Progenitor cell of endocrine pancreas (in vitro differentiated cells): ENCODE measurements around the gene ARL4C. TPM values are rescaled to one million over a fixed set of nuclear protein-coding genes. Genes with fewer than 3 reads are reported as not detected.

Experiments
- DNase-seq: peaks from one replicate; pipeline ENCODE4 v3.0.0; 2021; ENCODE audit warnings: low spot score; ENCODE audit not compliant: unreplicated experiment
- H3K27ac Mint-ChIP-seq: 2 replicates; pipeline ENCODE4 v1.8.0; 2021; ENCODE audit warnings: mild to moderate bottlenecking, moderate library complexity, mixed read lengths
- H3K27me3 Mint-ChIP-seq: 2 replicates; pipeline ENCODE4 v1.8.0; 2021; ENCODE audit warnings: mixed read lengths
- H3K36me3 Mint-ChIP-seq: 2 replicates; pipeline ENCODE4 v1.8.0; 2022; ENCODE audit warnings: mixed read lengths; ENCODE audit not compliant: insufficient read depth
- H3K4me1 Mint-ChIP-seq: 2 replicates; pipeline ENCODE4 v1.8.0; 2021; ENCODE audit warnings: low read depth, mixed read lengths
- H3K4me3 Mint-ChIP-seq: 2 replicates; pipeline ENCODE4 v1.8.0; 2021; ENCODE audit warnings: low read depth, mild to moderate bottlenecking, moderate library complexity, mixed read lengths
- H3K9me3 Mint-ChIP-seq: 2 replicates; pipeline ENCODE4 v1.8.0; 2021; ENCODE audit warnings: low read depth, mixed read lengths
- CTCF ChIP-seq: fragments of 200-600 bp; sonication (generic); IDR thresholded peaks from one replicate; pipeline ENCODE4 v1.5.0; 2021; ENCODE audit warnings: antibody characterized with exemption, mild to moderate bottlenecking; ENCODE audit not compliant: unreplicated experiment
- long read RNA-seq: library from polyadenylated mRNA; unstranded; transcript quantifications from one replicate; pipeline ENCODE4 v2.0.0, GENCODE V29; 2020
- total RNA-seq: library from RNA; stranded (reverse); gene quantifications from 2 replicates; pipeline ENCODE4 v1.2.1, GENCODE V29; 2021

Gene ARL4C
- total RNA-seq: 39.9 and 41.8 TPM in 2 replicates
- long read RNA-seq, full-length matches to known transcripts: 18 of 18 reads
- long read RNA-seq, partial matches to known transcripts: 0 of 18 reads
- long read RNA-seq, other reads (novel, unspliced or antisense): 0 of 18 reads

- Mint-ChIP-seq H3K27ac (peak within 1 kb of the TSS; percentile 96), H3K4me3 (peak within 1 kb of the TSS; percentile 96), H3K9me3 (no peaks in the 10 kb centered on the region), H3K4me1 (peaks cover 15% of the 10 kb centered on the region), H3K36me3 (peaks cover 5% of the 10 kb centered on the region), H3K27me3 (peaks cover 13% of the 10 kb centered on the region)
- peak; percentile 67 for DNase-seq
- TF ChIP-seq CTCF: no peak
Measured at GRCh38 chr2:234496835-234497593, at the start of gene ARL4C. TSS of gene ARL4C (minus strand) at chr2:234497081. CDS start at chr2:234496586, 495 bp downstream.

GRCh38 chr2:234544659-234545611 is 48.1 kb upstream of the ARL4C start:
- H3K27ac Mint-ChIP-seq: no peak overlapping the region
- DNase-seq: peak; percentile 71
- TF ChIP-seq CTCF: peak; percentile 93
- peaks cover 7% of the 10 kb centered on the region for H3K4me1 Mint-ChIP-seq
- no peaks in the 10 kb centered on the region for H3K36me3 Mint-ChIP-seq
- no peaks in the 10 kb centered on the region for H3K9me3 Mint-ChIP-seq
- H3K27me3 Mint-ChIP-seq: peaks cover 28% of the 10 kb centered on the region
- H3K4me3 Mint-ChIP-seq: no peak overlapping the region

- no peak overlapping the region for H3K27ac Mint-ChIP-seq
- H3K4me3 Mint-ChIP-seq: no peak overlapping the region
- TF ChIP-seq CTCF: no peak
- no peaks in the 10 kb centered on the region for H3K4me1 Mint-ChIP-seq
- H3K9me3 Mint-ChIP-seq: no peaks in the 10 kb centered on the region
- DNase-seq: no peak
- H3K27me3 Mint-ChIP-seq: peaks cover 23% of the 10 kb centered on the region
- H3K36me3 Mint-ChIP-seq: no peaks in the 10 kb centered on the region
Measured at GRCh38 chr2:234542742-234543141, 45.9 kb upstream of the ARL4C start.

- DNase-seq: no peak
- H3K4me3 Mint-ChIP-seq: no peak overlapping the region
- no peak for TF ChIP-seq CTCF
- no peaks in the 10 kb centered on the region for H3K27me3 Mint-ChIP-seq
- H3K9me3 Mint-ChIP-seq: no peaks in the 10 kb centered on the region
- H3K4me1 Mint-ChIP-seq: peaks cover 12% of the 10 kb centered on the region
- H3K27ac Mint-ChIP-seq: no peak overlapping the region
- no peaks in the 10 kb centered on the region for H3K36me3 Mint-ChIP-seq
Measured at GRCh38 chr2:234537929-234538328, 41.0 kb upstream of the ARL4C start.
